NCI-H82 treated with DMSO at 0.1 percent for 48 hours (cell line): Measurements from ENCODE around the gene SMPD3.
A peak's percentile ranks its signal among the peaks of the same experiment; 100 is the strongest.

ENCODE experiments used
- DNase-seq: peaks from one replicate; lab custom pipeline; 2025; ENCODE audit not compliant: unreplicated experiment; lab: John Stamatoyannopoulos, UW

SMPD3 gene

DNA sequence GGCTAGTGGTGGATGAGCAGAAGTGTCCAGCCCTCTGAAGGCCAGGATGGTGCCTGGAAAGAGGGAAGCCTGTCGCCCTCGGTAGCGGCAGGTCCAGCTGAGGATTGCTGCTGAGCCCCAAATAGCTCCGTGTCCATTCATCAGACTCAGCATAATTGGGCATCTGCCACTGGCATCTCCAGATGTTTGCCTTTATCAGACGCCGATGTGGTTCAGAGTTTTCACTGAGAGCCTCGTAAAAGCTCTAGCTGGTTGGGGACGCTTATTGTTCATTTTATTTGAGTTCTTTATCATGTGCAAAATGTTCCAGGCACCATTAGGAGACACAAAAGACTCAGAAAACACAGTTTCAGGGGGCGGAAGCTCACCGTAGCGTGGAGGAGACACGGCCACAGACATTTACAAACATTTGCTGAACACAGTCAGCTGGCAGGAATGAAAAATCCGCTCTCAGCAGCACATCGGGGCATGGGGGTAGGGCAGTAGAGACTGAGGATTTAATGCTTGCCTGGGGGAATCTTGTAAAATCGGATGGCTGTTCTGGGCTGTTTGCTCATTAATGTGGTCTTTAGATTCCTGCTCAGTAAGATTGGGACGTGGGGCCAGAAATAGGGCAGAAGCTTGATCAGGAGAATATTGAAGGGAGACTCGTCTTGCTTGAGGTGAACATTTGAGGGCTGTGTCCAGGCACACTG lies 41.7 kb downstream of the SMPD3 start:
- peak; percentile 7 for DNase-seq

DNA sequence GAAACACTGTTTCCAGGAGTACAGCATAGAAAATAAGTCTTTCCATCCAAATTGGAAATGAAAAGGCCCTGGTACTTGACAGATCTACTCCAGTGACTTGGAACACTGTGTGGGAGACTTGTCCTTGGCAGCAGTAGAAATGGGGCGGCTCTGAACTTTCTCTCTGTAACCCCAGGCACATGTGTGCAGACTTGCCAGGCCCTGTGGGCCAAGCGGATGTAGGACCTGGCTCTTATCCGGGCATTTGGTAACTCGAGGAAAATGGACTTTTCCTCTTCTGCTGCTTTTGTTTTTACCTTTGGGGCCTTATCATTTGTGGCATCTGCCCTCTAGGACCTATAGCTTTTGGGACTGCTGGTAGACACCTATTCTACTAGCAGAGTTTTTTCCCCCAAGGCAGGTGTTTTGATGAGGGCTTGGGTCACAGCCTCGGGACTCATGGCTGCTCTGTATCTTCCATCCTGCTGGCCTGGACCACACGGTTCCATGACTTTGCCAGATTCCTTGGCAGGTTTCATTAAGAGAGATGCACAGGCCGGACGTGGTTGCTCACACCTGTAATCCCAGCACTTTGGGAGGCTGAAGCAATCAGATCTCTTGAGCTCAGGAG lies 43.5 kb downstream of the SMPD3 start:
- no peak for DNase-seq

DNA sequence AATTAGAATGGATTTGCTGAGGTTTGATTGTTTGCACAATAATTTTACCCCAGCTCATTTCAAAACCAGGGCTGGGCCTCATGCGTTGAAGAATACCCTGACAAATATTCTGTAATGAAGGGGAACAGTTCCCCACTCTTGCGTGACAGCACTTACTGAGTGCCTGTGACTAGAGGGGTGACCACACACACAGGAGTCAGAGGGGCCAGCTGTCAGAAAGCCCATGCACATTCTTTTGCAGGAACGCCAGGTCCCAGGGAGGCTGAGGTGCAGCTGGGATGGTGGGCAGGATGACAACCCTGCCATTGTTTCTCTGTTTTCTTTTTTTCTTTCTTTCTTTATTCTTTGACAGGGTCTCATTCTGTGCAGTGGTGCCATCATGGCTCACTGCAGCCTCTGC lies 44.6 kb downstream of the SMPD3 start:
- DNase-seq, result no peak

DNA sequence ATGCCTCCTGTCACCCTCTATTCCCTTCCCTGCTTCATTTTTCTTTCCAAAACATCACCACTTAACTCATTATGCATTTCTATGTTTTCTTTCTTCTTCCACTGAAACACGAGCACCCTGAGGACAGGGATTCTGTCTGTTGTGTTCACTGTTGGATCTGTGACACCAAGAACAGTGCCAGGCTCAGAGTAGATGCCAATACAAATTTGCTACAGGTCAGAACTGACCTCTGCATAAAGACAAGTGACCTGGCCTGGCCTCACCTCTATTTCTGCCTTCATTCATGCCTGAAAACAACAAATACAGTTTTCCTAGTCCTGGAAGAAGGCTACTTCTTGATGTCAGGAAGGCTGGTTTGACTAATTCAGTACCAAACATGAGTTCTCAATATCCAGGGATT lies 45.1 kb downstream of the SMPD3 start:
- DNase-seq, result no peak

DNA sequence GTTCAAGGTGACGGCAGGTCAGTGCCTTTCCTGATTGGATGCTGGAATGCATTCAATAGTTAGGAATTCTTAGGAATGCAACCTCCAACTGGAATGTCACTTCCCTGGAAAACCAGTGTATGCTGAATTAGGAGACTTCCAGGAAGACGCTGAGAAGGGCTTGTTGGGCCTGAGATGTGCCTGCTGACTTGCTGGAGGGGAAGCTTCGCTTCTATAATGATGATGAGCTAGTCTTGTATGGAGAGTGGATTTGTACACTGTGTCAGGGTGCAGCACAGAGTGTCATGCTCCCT lies 45.6 kb downstream of the SMPD3 start:
- no peak for DNase-seq

DNA sequence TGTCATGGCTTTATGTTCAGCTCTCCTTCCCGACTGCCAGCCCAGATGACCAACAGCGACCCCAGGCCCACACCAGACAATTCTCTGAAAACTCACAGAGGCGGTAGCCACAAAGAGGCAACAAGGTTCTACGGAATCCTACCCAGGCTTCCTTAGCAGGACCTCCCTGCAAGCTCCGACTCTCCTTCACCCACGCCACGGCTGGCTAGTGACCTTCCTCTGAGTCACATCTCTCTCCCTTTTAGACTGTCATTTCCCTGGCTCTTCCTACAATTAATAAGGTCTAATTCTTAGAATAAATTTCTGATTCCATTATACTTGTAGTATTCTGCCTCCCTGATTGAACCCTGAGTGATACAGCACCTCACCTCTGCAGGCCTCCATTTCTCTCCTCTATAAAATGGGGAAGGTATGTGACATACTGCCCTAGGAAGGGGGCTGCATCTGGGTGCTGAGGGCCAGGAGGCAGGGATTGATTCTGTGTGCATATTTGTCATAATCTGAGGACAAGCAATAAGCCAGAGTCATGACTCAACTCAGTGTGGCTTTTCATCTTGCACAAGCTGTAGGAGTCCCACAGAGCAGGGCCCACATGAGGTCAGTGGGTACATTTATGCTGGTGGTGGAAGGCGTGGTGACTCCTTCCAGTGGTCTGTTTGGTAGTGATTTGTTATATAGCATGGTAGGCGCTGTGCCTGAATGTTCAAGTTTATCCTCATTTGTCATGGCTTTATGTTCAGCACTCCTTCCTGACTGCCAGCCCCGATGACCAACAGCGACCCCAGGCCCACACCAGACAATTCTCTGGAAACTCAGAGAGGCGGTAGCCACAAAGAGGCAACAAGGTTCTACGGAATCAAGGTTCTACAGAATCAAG lies 46.2 kb downstream of the SMPD3 start:
- DNase-seq, result no peak

DNA sequence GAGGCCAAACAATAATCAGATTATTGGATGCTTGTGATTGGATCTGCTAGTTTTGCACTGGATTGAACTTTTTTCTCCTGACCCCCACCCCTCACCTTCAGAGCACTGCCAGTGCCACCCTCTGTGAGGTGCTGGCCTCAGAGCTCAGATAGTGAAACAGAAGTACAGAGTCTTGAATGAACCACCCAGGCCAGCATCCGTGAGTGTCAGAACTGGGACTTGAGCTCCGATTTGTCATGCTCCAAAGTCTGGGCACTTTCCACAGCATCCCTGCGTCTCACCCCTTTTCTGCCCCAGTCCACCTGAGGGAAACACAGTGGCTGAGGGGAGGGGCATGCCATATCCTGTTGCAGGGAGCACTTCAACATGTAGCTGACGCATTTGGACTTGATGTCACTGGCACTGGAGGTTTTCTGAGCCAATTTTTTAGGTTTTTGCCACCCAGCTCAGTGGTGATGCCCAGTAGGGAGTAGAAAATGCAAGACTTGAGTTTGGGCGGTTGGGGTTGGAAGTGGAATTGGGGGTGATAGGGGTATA lies 47.3 kb downstream of the SMPD3 start:
- no peak for DNase-seq

DNA sequence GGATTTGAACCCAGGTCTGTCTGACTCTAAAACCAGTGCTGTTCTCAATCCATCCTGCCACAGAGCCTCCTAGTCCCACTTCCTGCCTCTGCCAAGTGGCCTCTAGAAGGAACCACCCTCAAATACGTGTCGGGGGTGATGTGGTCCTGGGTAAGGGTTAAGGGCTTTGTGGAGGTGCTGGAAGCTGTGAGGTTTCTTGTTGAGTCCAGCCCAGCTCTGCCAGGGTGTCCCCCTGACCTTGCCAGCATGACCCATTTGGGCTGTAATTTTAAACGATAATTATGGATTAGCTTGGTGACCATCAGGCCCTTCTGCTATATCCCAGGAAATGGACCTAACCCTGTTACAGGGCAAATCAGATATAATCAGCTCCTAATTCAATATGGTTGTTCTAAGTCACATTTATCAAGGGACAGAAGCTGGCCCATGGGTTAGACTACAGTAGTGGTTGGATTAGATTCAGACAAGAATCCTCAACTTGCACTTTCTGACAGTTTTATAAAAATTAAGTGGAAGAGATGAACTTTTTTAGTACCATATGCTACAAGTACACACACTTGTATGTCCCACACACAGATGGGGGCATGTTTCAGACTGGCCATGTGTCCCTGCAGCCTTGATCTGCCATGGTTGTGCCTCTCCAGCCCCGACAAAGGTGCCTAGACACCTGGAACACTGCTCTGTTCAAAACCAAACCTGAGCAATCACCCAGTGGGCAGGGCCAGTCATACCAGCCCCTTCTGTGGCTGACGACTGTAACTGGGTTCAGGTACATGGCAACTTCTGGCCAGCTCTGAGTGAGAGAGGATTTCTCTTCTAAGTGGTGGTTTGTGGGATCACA lies 48.0 kb downstream of the SMPD3 start:
- no peak for DNase-seq

DNA sequence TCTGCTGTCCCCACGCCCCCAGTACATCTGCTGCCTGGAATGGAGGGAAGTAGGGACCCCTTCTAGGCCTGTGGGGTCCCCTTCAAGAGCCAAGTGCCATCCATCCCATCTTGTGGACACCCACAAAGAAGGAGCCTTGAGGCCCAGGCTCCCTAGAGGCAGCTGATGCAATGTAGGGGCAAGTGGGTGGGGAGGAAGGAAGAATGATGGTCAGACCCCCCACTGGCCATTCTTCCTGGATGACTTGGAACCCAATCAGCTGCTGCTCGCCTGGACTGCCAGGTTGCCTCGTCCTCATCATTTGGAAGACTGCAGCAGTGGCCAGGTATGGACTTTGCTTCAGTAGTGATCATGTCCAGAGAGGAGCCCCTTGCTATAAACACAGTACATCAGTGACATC lies 48.9 kb downstream of the SMPD3 start:
- DNase-seq, result no peak

DNA sequence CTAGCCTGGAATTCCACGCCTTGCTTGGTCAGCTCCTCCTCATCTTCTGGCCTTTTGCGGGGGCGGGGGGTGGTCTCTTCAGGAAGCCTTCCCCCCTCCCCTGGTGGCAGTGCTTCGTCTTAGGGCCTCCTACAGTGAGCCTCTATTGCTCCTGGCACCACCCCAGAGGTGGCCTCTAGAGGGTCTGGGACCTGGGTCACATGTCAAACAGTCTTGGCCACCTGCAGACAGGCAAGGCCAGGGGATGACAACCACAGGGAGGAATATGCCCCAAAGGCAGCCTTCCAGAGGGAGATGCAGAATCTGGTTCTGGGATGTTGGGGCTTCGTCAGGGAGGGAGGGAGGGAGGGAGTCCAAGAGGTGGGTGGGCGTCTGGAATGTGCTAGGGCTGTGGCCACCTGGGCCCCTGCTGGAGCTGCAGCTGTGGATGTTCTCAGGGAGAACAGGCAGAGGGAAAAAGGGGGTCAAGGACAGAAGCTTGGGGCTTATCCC lies 50.6 kb downstream of the SMPD3 start:
- no peak for DNase-seq

DNA sequence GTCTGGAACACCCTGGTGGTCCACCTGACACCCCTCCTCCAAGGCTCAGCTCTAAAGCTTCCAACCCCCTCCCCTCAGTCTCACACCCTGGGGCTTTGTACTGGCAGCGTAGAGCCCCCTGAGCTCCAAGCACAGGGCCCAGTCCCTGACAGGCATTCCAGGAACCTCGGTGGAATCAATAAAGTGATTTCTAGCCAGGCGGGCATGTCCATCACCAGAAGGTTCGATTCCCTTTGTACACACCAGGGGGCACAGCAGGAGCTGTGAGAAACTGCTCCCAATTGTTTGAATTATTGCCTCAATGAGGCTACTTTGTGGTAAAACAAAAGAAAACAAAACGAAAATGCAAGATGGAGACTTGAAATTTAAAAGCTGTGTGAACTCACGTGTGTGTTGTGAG lies 51.8 kb downstream of the SMPD3 start:
- DNase-seq, result no peak

DNA sequence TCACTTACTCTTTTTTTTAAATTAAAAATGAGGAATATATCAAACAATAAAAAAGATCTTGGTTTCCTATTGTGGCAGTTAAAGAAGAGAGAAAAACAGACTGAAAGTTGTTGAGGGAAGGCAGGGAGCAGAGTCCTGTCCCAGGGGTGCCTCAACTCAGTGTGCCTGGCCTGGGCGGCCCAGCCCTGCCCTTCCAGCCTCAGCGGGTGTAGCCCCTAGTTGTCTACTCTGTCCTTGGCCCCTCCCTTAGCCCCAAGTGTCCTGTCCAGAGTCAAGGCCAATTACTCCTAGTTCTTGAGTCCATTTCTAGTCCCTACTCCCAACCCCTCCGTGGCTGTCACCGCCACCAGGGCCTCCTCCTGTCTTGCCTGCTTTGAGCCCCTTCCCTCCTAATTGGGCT lies 52.5 kb downstream of the SMPD3 start:
- DNase-seq, result no peak

DNA sequence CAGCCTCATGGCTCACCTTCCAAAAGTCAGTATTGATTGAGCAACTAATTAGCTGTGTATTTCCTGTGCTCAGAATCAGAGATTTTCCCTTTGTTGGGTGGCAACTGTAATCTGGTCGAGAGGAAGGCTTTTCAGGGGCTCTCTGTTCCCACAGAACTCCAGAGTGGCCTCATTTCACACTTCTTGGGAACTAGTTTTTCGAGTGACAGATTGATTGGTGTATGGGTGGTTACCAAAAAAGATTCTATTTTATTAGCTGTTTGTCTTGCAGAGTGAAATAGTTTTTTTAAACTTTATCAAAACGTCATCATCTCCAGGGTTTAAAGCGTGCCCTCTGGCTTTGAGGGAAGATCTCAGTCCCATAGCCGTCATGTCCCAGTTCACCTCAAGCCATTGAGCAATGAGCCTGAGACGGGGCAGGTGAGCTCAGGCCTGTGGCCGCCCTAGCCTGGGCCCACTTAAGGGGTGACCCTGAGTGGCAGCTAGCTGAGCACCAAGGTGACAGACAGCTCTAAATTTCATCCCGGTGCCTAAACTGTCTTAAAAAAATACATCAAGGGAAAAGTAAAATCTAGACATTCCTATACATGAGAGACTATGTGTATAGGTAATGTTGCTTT lies 53.0 kb downstream of the SMPD3 start:
- no peak for DNase-seq

DNA sequence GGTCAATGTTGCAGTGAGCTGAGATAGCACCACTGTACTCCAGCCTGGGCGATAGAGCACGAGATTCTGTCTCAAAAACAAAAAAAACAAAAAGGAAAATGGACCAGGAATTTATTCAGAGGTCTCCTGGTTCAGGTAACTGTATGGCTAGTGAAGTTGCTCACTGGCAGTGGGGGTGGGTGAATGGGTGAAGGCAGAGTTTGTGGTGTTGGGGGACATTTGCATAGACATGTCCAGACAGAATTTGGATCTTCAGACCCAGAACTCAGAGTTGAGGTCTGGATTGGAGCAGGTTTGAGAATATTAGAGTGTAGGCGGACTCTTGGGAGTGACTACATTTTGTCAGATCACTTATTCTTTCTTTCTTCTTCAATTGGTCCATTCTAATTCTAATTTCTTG lies 55.0 kb downstream of the SMPD3 start:
- DNase-seq, result no peak

DNA sequence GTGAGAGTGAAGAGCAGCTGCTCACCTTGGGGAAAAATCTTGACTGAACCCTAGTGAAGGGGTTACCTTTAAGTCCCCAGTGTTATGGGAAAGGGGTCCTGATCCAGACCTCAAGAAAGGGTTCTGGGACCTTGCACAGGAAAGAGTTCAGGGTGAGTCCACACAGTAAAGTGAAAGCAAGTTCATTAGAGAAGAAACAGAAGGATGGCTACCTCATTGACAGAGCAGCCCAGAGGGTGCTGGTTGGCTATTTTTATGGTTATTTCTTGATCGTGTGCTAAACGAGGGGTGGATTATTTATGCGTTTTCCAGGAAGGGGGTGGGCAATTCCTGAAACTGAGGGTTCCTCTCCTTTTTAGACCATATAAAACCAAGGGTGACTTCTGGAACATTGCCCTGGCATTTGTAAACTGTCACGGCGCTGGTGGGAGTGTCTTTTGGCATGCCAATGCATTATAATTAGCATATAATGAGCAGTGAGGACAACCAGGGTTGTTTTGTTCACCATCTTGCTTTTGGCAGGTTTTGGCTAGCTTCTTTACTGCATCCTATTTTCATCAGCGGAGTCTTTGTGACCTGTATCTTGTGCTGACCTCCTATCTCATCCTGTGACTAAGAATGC lies 58.4 kb downstream of the SMPD3 start:
- no peak for DNase-seq

DNA sequence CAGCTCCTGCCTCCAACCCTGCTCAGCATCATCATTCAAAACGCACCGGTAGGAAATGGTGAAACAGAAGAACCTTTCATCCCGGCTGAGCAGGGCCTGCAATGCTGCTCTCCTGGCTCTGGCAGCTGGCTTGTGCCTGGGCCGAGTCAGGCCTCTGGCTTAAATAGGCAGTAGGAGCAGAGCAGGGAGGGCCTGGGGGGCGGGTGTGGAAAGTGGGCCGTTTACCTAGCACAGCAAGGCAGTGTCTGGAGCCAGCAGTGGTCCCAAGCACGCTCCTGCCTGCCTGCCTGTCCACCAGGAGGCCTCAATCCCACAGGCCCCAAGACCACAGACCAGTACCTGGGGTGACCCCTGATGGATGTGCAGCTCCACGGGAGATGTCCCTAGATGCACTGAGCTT lies 59.3 kb downstream of the SMPD3 start:
- no peak for DNase-seq

DNA sequence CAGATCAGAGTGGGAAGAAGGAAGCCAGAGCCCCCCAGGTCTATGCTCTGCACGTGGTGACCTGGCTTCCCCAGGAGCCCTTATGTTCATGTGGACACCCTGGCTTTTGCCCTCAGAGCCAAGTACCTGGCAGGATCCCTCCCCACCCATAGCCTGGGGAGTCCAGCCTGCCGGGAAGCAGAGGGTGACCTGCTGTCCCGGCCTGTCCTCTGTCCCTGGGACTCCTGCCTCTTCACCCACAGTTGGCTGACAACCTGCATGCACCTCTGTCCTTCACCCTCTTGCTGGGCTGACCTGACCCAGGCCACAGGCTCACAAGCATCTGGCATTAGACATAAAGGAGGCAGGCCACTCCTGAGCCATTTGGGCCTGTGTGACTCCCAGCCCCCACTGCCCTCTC lies 60.2 kb downstream of the SMPD3 start:
- DNase-seq, result no peak

DNA sequence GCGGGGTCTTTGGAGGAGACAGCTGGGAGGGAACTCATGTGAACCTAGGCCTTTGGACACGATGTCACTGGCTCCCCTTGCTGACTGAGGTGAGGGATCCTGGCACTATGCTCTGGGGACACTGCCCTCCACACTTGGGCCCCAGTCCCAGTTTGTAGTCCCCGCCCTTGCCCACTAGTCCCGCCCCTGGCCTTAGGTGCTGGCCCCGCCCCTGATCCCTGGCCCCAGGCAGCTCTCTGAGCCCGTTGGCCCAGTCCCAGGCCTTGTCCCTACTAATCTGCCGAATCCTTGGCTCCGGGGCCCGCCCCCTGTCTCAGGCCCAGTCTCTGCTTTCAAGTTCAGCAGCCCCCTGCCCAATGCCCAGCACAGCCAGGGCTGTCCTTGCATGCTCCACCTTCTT lies 61.0 kb downstream of the SMPD3 start:
- DNase-seq, result no peak

DNA sequence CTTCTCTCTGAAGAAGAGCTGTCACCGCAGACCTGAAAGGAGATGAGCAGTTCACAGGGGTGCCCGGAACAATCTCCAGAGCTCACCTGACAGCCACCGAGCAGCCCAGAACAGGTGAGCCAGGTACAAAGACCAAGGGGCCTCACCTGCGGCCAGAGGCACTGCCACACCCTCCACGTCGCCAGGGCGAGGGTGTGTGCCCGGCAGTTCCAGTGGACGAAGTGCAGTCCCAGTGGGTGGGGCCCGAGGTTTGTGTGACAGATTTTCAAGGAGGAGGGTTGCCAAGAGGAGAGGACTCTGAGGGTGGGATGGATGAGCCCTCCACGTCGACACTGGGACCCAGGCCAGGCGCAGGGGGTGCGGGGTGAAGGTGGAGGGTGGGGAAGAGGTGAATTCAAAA lies 61.7 kb downstream of the SMPD3 start:
- no peak for DNase-seq

DNA sequence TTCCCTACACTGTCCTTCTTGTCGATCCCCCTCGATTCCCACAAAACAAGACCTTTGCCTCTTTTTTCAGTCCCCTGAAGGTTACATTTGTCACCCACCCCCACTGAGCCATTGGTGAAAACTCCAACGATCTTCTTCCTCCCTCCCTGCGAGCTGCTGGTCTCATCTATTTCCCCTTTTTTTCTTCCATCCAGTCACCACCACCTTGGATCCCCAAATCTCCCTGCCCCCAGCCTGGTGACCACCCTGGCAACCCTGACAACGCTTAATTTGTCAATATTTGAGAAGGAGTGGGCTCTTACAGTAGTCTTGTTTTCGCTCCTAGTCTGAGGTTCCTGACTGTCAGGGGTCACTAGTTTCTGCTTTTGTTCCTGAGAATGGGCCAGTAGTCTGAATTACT lies 62.9 kb downstream of the SMPD3 start:
- DNase-seq, result no peak
